IMR-90 (cell line): ENCODE results near the gene TPSB2. TPM values are rescaled to one million over a fixed set of nuclear protein-coding genes. Genes with fewer than 3 reads are reported as not detected.
"Not testable (repeated sequence)": the region's sequence is repeated elsewhere in the genome, so short reads cannot be mapped to it uniquely, and the experiment has no call there.

Experiments used
- ATAC-seq: fragments of 200-7000 bp; cut with Tn5 transposase; 2 replicates; pipeline ENCODE4 v1.9.1; 2020; ENCODE audit warnings: low read depth, mild to moderate bottlenecking, moderate library complexity
- BruUV-seq: library from RNA; stranded (reverse); fragments of 400-500 nt; replicated peaks from 2 replicates; lab custom pipeline; 2021; lab: Mats Ljungman, UMichigan
- CTCF ChIA-PET: fragments of 300-600 bp; formaldehyde crosslinking; extraction: SDS; loops from one replicate; lab custom pipeline; 2021; ENCODE audit warnings: antibody characterized with exemption; lab: Yijun Ruan, JAX
- POLR2A ChIA-PET: fragments of 300-600 bp; sonication (Branson Sonifier 250); formaldehyde crosslinking; loops from one replicate; lab custom pipeline; 2022; ENCODE audit warnings: antibody characterized with exemption; ENCODE audit not compliant: unreplicated experiment; lab: Charles Lee
- DNase-seq: peaks from one replicate; pipeline ENCODE4 v3.0.0; 2013
- H2AFZ ChIP-seq: replicated peaks from 2 replicates; pipeline ENCODE3; 2013; ENCODE audit warnings: low read length, mild to moderate bottlenecking; ENCODE audit not compliant: poor library complexity
- H2AK5ac ChIP-seq: 2 replicates; pipeline ENCODE4 v1.6.1; 2013; ENCODE audit warnings: low read depth, low read length, inconsistent platforms
- H2AK9ac ChIP-seq: replicated peaks from 2 replicates; pipeline ENCODE3; 2013; ENCODE audit warnings: mild to moderate bottlenecking, low read depth, low read length, moderate library complexity; ENCODE audit not compliant: poor library complexity
- H2BK120ac ChIP-seq: 2 replicates; pipeline ENCODE4 v1.6.1; 2013; ENCODE audit warnings: low read depth, low read length, inconsistent platforms
- H2BK15ac ChIP-seq: 3 replicates; pipeline ENCODE4 v1.6.1; 2013; ENCODE audit warnings: low read depth, low read length, inconsistent platforms
- H2BK20ac ChIP-seq: 2 replicates; pipeline ENCODE4 v1.6.1; 2013; ENCODE audit warnings: low read depth, mild to moderate bottlenecking, inconsistent platforms, low read length, moderate library complexity
- H2BK5ac ChIP-seq: 2 replicates; pipeline ENCODE4 v1.6.1; 2013; ENCODE audit warnings: mild to moderate bottlenecking, low read depth, low read length, inconsistent platforms; ENCODE audit not compliant: poor library complexity, severe bottlenecking
- H3K14ac ChIP-seq: replicated peaks from 2 replicates; pipeline ENCODE4 v1.6.1; 2013; ENCODE audit warnings: low read depth, low read length, inconsistent platforms
- H3K18ac ChIP-seq: 2 replicates; pipeline ENCODE4 v1.6.1; 2013; ENCODE audit warnings: low read depth, low read length, control low read depth
- H3K23ac ChIP-seq: 2 replicates; pipeline ENCODE4 v1.6.1; 2013; ENCODE audit warnings: low read depth, low read length, inconsistent platforms
- H3K27ac ChIP-seq: 2 replicates; pipeline ENCODE4 v1.5.1; 2013; ENCODE audit warnings: mild to moderate bottlenecking, control low read depth, low read length; ENCODE audit not compliant: insufficient read depth
- H3K27me3 ChIP-seq: 2 replicates; pipeline ENCODE4 v1.6.1; 2013; ENCODE audit warnings: low read length; ENCODE audit not compliant: control insufficient read depth, insufficient read depth
- H3K36me3 ChIP-seq: 2 replicates; pipeline ENCODE4 v1.6.1; 2013; ENCODE audit warnings: low read length, mixed read lengths; ENCODE audit not compliant: control insufficient read depth, insufficient read depth
- H3K4ac ChIP-seq: 2 replicates; pipeline ENCODE4 v1.6.1; 2013; ENCODE audit warnings: low read depth, low read length, inconsistent platforms
- H3K4me1 ChIP-seq: 2 replicates; pipeline ENCODE4 v1.6.1; 2013; ENCODE audit warnings: low read length, mixed read lengths; ENCODE audit not compliant: control insufficient read depth, insufficient read depth
- H3K4me2 ChIP-seq: 2 replicates; pipeline ENCODE4 v1.6.1; 2013; ENCODE audit warnings: low read depth, mild to moderate bottlenecking, control low read depth, low read length, moderate library complexity
- H3K4me3 ChIP-seq: 2 replicates; pipeline ENCODE4 v1.5.1; 2013; ENCODE audit warnings: low read depth, mild to moderate bottlenecking, control low read depth, low read length, moderate library complexity; ENCODE audit not compliant: insufficient read depth
- H3K56ac ChIP-seq: 2 replicates; pipeline ENCODE4 v1.6.1; 2013; ENCODE audit warnings: low read length, inconsistent platforms; ENCODE audit not compliant: insufficient read depth; ENCODE audit errors: extremely low read depth
- H3K79me1 ChIP-seq, 2 experiments: 2 replicates each; pipeline ENCODE4 v1.6.1; 2013; ENCODE audit warnings: low read length in 2 of 2, inconsistent platforms in 1 of 2, low read depth in 1 of 2
- H3K9ac ChIP-seq: 2 replicates; pipeline ENCODE4 v1.6.1; 2013; ENCODE audit warnings: low read depth, low read length, control low read depth
- H3K9me1 ChIP-seq: 2 replicates; pipeline ENCODE4 v1.6.1; 2013; ENCODE audit warnings: low read length, inconsistent platforms; ENCODE audit not compliant: insufficient read depth
- H3K9me3 ChIP-seq: 2 replicates; pipeline ENCODE4 v1.6.1; 2013; ENCODE audit warnings: low read length; ENCODE audit not compliant: control insufficient read depth, insufficient read depth
- H4K20me1 ChIP-seq: 2 replicates; pipeline ENCODE4 v1.6.1; 2013; ENCODE audit warnings: low read length, inconsistent platforms; ENCODE audit not compliant: insufficient read depth
- H4K5ac ChIP-seq: 2 replicates; pipeline ENCODE4 v1.6.1; 2013; ENCODE audit warnings: mild to moderate bottlenecking, low read depth, low read length, control low read depth
- H4K8ac ChIP-seq, 2 experiments: 2 replicates each; pipeline ENCODE4 v1.6.1; 2013; ENCODE audit warnings: low read depth in 2 of 2, low read length in 2 of 2, control low read depth in 1 of 2, inconsistent platforms in 1 of 2
- H4K91ac ChIP-seq: 2 replicates; pipeline ENCODE4 v1.6.1; 2013; ENCODE audit warnings: low read depth, low read length, inconsistent platforms; ENCODE audit not compliant: insufficient read depth
- CHD1 ChIP-seq: IDR thresholded peaks from 2 replicates; pipeline ENCODE4 v1.6.1; 2012; ENCODE audit warnings: low read depth, low read length, improper control_type of control experiment
- WGBS, 2 experiments: methylation state at CpG; one replicate each; pipeline versions ENCODE4 v1.1.5 to v1.1.7; 2013; ENCODE audit warnings: missing lambda C conversion rate in 2 of 2; ENCODE audit not compliant: insufficient read length in 1 of 2; ENCODE audit errors: extremely low coverage in 2 of 2; 5-methylcytosine and 5-hydroxymethylcytosine counted together
- dilution Hi-C: fragments of 300-500 bp; cut with HindIII; formaldehyde crosslinking; loops from one replicate; pipeline ENCODE4 v1.14.3; 2018; ENCODE audit warnings: low sequenced_read_pairs; ENCODE audit not compliant: unreplicated experiment
- in situ Hi-C: fragments of 300-500 bp; cut with MboI; formaldehyde crosslinking; loops from 3 replicates; pipeline ENCODE4 v1.14.3; 2019; ENCODE audit warnings: low sequenced_read_pairs, inconsistent platforms, mixed read lengths
- intact Hi-C: fragments of 100-400 bp; cut with micrococcal nuclease; formaldehyde crosslinking; loops from 2 replicates; pipeline ENCODE4 v1.10.0; 2022
- polyA plus RNA-seq, 3 experiments: library from polyadenylated mRNA; depleted of rRNA; stranded (reverse); fragments of >200 nt; gene quantifications; 2 replicates each; pipeline ENCODE4 v1.2.3, GENCODE V29; 2012; ENCODE audit warnings: low replicate concordance in 1 of 3
- total RNA-seq: library from RNA; depleted of rRNA; stranded (reverse); fragments of >200 nt; gene quantifications from 2 replicates; pipeline ENCODE4 v1.2.3, GENCODE V29; 2012

TPSB2 gene
- total and polyA plus RNA-seq, 2 of the 4 experiments (the other 2 are of a cell fraction): not detected

DNA sequence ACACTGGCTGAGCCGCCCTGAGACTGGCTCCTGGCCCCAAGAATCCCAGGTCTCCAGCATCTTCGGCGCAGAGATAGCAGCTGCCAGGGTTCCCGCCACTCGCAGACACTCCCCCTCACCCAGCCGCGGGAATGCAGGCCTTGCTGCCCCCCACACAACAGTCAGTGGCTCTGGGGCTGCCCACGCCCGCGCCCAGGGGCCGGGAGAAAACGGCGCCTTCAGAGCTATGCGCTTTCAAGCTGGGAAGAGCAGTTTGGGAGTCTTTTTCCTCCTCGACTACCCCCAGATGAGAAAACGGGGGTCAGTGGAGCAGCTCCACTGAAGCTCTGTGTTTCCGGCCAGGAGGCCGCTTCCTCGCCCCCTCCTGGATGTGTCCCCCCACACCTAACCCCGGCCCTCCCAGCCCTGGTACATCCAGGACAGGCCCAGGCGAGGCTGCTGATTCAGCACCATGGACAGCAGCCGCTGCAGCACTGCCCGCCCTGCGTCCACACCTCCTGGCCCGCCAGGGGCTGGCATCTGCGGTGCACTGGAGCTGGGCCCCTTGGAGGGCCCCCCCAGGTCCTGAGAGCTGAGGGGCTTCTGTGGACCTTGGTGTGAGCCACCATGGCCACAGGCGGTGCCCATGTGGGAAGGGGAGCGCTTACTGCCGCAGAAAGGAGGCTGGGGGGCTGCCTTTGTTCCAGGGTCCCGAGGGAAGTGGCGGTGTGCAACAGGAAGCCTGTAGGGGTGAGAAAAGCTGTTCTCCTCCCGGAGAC, 41.4 kb downstream of the TPSB2 start (continued):
- TF ChIP-seq CHD1: no peak

DNA sequence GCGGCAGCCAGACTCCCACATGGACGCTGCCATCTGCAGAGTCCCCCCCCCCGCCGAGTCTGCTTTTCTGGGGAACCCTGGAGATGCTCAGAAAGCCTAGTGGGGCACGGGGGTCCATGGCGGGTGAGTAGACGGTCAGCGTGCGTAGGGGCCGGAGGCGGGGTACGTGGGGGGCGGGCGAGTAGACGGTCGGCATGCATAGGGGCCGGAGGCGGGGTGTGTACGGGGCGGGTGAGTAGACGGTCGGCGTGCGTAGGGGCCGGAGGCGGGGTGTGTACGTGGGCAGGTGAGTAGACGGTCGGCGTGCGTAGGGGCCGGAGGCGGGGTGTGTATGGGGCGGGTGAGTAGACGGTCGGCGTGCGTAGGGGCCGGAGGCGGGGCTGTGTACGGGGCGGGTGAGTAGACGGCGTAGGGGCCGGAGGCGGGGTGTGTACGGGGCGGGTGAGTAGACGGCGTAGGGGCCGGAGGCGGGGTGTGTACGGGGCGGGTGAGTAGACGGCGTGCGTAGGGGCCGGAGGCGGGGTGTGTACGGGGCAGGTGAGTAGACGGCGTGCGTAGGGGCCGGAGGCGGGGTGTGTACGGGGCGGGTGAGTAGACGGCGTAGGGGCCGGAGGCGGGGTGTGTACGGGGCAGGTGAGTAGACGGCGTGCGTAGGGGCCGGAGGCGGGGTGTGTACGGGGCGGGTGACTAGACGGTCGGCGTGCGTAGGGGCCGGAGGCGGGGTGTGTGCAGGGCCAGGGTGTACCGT, 44.4 kb downstream of the TPSB2 start:
- H4K8ac ChIP-seq, H4K20me1 ChIP-seq, CTCF ChIA-PET, intact Hi-C loops, H3K36me3 ChIP-seq, H3K4me3 ChIP-seq, H4K5ac ChIP-seq, H3K4me2 ChIP-seq, H3K18ac ChIP-seq, in situ Hi-C loops, H3K4ac ChIP-seq, H3K9me1 ChIP-seq, H2BK15ac ChIP-seq, ATAC-seq, BruUV-seq, H3K23ac ChIP-seq, H2AK9ac ChIP-seq, H2BK120ac ChIP-seq, H3K79me1 ChIP-seq, H2AK5ac ChIP-seq, POLR2A ChIA-PET, DNase-seq, dilution Hi-C loops, H3K9ac ChIP-seq, H2BK20ac ChIP-seq, H4K91ac ChIP-seq, H3K27ac ChIP-seq, H3K56ac ChIP-seq, H2AFZ ChIP-seq, H2BK5ac ChIP-seq, H3K14ac ChIP-seq, H3K27me3 ChIP-seq, H3K9me3 ChIP-seq: not testable (repeated sequence)
- 75% methylated on average over 6 of the region's 86 CpGs; no CpG with 5 or more reads in 1 of the 2 experiments for WGBS, 2 experiments
- peaks cover 18% of the 10 kb centered on the region for H3K4me1 ChIP-seq
